ENCODE results near the gene POR.

POR gene

DNA sequence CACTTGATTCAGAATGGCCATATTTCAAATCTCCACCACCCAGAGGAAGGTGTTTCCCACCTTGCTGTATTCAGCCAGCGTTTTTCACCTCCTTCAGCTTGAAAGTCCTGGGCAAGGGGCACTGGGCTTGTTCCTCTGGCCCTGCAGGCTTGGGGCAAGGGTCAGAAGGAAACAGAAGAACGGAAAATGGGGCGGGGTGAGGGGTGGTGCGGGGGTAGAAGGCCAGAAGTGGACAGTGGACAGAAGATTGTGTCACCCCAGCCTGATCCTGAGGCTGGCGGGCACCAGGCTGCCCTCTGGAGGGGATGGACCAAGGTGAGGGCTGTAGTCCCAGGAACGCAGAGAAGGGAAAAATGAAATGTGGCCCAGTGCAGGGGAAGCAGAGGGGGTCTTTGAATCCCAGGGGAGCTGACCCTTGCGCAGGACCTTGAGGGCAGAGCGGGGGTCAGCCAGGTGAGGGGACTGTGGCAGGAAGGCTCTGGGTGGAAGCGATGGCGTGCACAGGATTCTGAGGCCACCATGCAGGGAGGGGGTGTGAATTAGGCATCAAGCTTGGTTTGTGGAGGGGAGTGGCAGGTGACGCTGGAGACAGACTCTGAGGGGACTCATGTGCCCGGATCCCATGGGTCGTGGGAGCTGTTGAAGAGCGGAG, 56.5 kb downstream of the POR start:
- no peak for DNase-seq (ENCODE audit: low read depth in 2 of 3, low spot score in 1 of 3)

DNA sequence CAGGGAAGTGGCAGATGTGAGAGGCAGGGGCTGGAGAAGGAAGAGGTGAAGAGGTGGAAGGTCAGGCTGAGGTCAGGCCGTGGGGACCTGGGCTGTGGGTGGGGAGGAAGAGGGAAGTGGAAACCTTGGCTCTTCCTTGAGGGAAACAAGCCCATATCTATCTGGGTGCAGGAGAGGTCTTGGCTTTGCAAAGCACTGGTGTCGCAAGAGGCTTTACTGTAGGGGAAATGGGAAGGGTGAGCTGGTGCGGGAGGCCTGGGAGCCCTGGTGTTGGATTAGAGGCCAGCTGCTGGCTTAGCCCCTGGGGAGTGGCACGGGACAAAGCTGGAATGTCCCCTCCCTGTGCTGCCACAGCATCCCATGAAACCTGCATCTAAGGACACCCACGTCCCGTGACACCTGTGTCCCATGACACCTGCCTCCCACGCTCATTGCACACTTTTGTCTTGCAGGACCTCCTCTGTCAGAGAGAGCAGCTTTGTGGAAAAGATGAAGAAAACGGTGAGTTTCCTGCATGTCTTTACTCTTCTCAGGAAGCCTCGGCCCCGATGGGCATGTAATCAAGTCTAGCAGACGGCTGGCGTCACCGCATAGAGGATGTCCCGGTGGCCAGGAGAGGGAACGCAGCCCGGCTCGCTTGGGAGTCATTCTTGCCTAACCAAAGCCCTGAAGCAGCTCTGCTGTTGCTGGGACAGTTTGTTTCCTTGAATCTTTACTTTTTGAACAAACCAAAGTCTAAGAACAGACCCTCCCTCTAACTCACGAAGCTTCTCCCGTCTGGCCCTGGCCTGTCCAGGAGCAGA, 57.2 kb downstream of the POR start:
- DNase-seq (ENCODE audit: low read depth in 2 of 3, low spot score in 1 of 3) = peak in 1 of 3 donors; percentile 12

DNA sequence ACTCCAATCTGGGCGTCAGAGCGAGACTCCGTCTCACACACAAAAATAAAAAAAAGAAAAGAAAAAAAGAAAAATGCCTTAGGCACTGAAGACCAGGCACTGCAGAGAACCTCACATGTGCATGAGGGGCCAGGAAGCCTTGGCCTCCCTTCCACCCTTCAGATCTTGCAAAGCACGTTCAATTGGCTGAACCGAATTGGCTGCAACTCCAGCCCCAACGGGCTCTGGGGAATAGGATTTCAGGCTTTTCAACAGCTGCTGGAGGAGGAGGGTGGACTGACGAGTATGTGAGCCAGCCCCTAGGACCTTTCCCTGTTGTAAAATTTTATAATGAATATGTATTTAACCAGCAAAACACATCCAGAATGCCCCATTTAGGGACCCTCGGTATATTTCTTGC, 62.8 kb downstream of the POR start:
- DNase-seq (ENCODE audit: low read depth in 2 of 3, low spot score in 1 of 3) = no peak

DNA sequence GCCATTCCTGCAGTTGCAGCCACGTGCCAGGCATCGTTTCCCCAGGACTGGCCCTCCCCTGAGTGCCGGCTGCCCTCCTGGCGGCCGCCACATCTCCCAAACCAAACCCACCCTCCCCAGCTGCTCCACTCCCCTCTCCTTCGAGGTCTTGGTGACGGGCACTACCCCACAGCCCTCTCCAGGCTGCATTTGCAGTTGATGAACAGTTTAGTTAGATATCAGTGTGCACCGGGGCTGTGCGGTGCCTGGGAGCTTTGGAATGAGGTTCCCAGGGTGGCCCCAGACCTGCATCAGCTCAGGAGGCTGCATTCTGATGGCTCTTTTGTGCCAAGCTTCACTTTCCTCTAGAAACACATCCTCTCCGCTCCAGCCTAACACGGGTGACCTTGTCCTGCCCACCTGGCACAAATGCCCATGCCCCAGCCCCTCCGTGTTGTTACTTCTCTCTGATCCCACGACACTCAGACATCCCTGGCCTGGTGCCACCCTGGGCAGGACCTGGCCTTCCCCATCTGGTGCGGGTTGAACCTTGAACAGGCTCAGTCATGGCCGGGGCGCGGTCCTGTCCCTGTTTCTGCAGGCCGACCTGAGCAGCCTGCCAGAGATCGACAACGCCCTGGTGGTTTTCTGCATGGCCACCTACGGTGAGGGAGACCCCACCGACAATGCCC, 64.9 kb downstream of the POR start:
- no peak for DNase-seq (ENCODE audit: low read depth in 2 of 3, low spot score in 1 of 3)

DNA sequence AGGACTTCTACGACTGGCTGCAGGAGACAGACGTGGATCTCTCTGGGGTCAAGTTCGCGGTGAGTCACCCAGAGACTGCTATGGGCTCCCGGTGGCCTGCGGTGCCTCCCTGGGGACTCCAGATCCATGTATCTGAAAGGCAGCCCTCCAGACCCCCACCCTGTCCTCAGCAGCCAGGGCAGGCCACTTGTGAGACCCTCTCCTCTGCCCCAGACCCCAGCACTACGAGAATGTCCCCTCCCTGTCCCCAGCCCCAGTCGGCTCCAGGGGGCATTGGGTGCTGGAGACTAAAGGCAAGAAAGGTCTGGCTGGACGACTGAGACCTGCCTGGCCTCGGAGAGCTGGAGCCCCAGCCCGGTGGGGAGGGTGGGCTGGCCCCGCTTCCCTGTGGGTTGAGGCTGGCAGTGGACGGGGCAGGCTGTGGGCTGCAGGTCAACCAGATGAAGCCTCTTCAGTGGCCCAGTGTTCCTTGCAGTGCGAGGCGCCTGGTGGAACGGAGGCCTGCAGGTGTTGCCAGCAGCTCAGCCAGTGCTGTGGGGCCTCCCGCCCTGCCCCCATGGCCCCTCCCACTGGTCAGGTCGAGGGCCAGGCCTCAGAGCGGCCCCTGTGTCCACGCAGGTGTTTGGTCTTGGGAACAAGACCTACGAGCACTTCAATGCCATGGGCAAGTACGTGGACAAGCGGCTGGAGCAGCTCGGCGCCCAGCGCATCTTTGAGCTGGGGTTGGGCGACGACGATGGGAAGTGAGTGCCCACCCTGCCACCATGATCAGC, 65.7 kb downstream of the POR start:
- DNase-seq (ENCODE audit: low read depth in 2 of 3, low spot score in 1 of 3) = no peak

DNA sequence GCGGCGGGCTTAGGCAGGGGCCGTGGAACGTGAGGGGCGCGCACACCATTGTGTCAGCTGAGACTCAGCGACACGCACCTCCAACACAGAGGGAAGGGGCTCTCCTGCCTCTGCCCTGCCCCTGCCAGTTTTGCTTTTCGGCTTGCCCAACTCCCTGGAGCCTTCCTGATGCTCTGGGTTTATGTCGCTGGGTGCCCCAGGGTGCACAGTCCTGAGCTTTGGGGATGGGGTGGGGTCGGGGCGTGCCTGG, 66.2 kb downstream of the POR start:
- no peak for DNase-seq (ENCODE audit: low read depth in 2 of 3, low spot score in 1 of 3)

DNA sequence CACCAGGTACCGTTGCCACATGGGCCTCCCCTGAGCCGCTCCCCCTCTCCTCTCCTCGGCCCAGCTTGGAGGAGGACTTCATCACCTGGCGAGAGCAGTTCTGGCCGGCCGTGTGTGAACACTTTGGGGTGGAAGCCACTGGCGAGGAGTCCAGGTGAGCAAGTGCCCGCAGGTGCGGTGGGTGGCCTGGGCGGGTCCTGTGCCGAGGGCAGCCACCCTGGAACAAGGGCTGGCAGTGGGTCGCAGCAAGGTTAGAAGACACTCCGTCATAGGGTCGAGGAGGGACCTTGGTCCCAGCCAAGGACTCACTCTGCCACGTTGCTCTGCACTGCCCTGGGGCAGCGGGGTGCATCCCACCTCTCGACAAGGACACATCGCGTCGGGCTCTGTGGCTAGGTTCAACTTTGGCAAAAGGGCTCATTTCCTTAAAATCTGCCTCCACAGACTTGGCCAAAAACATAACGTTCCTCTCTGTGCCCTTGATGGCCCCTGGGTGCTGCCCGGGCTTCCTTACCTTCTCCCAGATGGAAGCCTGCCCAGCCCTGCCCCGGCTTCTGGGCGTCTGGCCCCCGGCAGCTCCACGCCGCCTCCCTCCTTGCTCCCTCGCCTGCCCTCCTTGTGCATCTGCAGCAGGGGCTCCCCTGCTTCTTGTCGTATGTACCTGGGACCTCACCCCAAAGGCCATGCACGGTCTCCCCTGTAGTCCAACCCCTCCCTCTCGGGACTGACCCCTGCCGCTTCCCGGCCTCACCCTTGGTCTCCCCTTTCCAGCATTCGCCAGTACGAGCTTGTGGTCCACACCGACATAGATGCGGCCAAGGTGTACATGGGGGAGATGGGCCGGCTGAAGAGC, 66.7 kb downstream of the POR start:
- no peak for DNase-seq (ENCODE audit: low read depth in 2 of 3, low spot score in 1 of 3)

DNA sequence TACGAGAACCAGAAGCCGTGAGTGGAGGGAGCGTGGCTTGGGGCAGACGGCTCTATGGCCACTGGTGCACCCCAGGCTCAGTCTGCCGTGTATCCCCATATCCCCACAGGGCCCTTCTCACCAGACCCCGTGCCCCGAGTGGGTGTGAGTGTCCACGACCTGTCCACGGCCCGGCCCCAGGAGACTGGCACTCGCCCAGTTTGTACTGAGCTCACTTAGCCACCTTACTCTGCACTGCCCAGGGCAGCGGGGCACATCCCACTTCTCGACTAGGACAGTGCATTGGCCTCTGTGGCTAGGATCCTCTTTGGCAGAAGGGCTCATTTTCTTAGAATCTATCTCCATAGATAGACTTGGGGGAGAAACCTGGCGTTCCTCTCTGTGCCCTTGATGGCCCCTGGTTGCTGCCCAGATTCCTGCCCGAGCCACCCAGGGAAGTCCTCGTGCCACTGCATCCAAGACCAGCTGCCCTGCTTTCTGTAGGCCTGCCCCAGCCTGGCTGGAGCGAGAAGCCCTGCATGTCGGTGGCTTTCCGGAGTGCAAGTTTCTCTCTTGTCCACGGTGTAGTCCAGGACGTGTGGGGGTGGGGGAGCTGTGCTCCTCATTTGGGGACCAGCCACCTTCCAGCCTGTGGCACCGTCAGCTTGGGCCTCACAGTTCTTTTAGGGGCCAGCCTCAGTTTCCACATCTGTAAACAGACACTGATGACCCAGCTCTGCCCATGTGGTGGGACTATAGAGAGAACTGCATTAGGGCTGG, 67.5 kb downstream of the POR start:
- DNase-seq (ENCODE audit: low read depth in 2 of 3, low spot score in 1 of 3) = no peak

DNA sequence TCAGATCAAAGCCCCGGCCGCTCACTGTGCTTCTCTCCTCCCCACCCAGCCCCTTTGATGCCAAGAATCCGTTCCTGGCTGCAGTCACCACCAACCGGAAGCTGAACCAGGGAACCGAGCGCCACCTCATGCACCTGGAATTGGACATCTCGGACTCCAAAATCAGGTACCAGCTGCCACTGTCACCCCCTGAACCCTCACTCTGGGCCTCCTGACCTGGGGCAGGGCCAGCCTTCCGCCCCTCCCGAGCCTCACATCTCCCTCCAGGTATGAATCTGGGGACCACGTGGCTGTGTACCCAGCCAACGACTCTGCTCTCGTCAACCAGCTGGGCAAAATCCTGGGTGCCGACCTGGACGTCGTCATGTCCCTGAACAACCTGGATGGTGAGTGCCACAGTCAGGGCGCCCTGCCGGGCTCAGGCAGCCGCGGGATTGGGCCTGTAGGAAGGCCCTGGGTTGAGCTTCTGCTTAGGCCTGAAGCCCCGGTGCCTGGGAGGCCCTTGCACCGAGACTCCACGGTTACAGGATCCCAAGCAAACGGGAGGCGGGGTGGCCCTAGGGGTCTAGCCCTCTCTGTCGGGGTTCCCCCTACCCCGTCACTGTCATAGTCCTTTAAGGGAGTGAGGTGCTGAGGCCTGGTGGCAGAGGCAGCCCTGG, 68.6 kb downstream of the POR start:
- DNase-seq (ENCODE audit: low read depth in 2 of 3, low spot score in 1 of 3) = no peak

DNA sequence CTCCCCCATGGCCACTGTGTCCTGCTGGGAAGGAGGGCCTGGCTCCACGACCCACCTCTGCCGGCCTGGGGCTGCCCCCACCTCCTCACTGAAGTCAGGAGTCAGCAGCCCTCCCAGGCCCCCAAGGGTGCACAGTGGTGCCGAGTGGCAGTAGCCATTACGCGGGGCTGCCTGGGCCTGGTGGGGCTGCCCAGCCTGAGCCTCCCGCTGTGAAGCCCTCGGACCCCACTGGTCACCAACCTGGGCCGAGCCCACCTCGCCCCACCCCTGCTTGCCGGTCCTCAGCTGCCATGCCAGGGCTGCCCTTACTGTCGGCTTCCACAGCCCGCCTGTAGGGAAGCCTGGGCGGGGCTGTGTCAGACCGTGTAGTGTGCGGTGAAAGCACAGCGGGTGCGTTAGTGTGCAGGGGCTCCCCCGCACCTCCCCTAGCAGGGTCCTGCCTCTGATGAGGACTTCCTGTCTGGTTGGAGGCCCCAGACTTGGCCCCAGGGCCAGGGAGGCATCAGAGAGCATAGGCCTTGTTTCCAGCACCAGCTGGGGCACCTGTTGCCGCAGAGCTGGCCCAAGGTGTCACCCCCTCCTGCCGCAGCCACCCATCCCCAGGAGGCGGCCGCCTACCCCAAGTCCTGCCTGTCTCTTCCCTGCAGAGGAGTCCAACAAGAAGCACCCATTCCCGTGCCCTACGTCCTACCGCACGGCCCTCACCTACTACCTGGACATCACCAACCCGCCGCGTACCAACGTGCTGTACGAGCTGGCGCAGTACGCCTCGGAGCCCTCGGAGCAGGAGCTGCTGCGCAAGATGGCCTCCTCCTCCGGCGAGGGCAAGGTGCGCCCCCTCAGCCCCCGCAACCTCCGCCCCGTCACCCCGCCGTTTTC, 69.4 kb downstream of the POR start:
- DNase-seq (ENCODE audit: low read depth in 2 of 3, low spot score in 1 of 3) = no peak

DNA sequence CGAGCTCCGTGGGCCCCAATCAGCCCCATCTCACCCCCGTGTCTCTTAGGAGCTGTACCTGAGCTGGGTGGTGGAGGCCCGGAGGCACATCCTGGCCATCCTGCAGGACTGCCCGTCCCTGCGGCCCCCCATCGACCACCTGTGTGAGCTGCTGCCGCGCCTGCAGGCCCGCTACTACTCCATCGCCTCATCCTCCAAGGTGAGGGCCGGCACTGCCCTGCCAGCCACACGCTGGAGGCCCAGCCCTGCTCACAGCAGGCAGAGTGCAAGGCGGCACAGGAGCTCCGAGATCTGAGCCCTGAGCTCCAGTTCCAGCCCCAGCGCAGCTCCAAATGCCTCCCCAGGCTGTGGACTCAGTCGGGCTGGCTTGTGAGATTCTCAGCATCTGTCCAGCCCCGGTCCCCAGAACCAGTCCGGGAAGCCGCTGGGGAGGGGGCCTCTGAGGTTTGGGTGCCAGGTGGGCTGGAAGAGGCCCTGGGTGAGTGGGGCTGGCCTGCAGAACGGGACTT, 70.1 kb downstream of the POR start:
- DNase-seq (ENCODE audit: low read depth in 2 of 3, low spot score in 1 of 3) = no peak

DNA sequence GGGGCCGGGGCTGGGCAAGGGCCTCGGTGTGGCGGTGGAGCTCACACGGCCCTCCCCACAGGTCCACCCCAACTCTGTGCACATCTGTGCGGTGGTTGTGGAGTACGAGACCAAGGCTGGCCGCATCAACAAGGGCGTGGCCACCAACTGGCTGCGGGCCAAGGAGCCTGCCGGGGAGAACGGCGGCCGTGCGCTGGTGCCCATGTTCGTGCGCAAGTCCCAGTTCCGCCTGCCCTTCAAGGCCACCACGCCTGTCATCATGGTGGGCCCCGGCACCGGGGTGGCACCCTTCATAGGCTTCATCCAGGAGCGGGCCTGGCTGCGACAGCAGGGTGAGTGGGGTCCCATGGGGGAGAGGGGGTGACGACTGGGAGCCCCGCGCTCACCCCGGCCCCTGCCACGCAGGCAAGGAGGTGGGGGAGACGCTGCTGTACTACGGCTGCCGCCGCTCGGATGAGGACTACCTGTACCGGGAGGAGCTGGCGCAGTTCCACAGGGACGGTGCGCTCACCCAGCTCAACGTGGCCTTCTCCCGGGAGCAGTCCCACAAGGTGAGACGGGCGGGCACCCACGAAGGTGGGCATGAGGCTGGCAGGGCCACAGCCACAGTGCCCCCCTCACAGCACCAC, 70.7 kb downstream of the POR start:
- DNase-seq (ENCODE audit: low read depth in 2 of 3, low spot score in 1 of 3) = no peak

DNA sequence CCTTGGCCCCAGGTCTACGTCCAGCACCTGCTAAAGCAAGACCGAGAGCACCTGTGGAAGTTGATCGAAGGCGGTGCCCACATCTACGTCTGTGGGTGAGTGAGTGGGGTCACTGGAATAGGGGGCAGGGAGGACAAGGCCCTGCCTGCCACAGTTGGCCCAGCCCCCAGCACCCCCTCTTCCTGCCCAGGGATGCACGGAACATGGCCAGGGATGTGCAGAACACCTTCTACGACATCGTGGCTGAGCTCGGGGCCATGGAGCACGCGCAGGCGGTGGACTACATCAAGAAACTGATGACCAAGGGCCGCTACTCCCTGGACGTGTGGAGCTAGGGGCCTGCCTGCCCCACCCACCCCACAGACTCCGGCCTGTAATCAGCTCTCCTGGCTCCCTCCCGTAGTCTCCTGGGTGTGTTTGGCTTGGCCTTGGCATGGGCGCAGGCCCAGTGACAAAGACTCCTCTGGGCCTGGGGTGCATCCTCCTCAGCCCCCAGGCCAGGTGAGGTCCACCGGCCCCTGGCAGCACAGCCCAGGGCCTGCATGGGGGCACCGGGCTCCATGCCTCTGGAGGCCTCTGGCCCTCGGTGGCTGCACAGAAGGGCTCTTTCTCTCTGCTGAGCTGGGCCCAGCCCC, 71.3 kb downstream of the POR start:
- no peak for DNase-seq (ENCODE audit: low read depth in 2 of 3, low spot score in 1 of 3)

DNA sequence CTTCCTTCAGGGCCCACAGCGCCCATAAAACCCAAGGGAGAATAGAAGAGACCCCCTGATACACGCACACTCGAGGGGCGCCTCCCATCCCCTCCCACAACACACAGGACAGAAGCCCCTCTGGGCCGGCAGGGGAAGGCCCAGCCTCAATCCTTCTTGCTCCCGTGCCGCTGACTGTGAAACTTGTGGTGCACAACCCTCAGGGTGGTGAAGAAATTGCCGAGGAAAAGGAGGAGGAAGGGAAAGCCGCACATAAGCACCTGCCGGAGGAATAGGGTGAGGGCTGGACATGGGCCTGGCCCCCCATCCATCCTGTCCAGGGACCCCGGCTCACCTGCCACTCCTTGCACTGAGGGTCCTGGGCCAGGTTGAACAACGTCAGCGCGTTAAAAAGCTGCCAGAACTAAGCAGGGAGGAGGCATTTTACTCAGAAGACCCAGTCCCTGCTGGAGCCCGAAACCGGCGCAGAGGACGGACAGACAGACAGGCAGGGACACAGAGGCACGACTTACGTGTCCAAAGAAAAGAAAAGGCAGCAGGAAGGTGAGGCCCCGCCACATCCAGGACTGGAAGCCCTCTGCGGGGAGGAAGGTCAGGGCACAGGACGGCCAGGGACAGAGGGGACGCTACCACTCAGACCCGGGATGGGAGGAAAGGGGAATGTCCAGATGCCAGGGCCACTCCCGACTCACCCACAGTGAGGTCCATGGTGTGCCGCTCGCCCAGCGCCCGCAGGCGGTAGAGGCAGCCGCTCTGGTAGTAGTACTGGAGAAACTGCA, 72.3 kb downstream of the POR start:
- no peak for DNase-seq (ENCODE audit: low read depth in 2 of 3, low spot score in 1 of 3)

DNA sequence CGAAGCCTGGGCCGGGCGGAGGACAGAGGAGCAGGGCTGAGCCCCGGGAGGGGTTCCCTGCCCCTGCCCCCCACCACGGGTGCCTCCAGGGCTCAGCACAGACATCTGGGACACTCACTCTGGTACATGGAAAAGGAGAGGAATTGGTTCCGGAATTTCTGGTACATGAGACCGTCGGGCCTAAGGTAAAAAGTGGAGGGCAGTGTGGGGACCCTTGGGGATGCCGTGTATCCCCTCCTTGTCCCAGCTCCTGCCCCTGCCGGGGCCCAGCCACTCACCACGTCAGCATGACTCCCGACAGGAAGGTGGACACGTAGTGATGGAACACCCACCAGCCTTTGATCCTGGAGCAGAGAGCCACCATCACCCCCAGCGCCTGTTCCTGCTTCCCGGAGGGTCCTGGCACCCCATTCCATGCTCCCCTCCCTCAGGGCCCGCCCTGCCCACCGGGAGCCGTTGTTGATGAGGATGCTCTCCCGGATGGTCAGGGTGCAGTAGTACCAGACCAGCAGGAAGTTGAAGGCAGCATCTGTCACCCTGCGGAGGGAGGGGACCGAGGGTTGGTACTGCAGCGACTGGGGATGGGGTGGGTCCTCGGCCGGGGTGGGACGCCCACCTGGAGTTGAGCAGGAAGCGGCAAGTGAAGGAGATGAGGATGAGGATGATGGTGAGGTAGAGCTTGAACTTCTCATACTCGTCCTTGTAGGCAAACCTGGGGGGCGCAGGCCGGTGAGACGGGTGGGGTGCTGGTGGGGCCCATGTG, 73.0 kb downstream of the POR start:
- no peak for DNase-seq (ENCODE audit: low read depth in 2 of 3, low spot score in 1 of 3)
